ENCODE measurements around the gene TRUB1. TPM values are rescaled to one million over a fixed set of nuclear protein-coding genes. Genes with fewer than 3 reads are reported as not detected.
"Not testable (repeated sequence)": the region's sequence is repeated elsewhere in the genome, so short reads cannot be mapped to it uniquely, and the experiment has no call there.

Gene TRUB1
- total and polyA plus RNA-seq, 4 donors = 5.4 to 11.5 (median 9.1) TPM

GRCh38 chr10:114932225-114932624, 5.8 kb upstream of the TRUB1 start:
- no peak overlapping the region for H3K4me3 ChIP-seq (ENCODE audit: low read length in 2 of 2)
- no peaks in the 10 kb centered on the region for H3K36me3 ChIP-seq (ENCODE audit: control insufficient read depth in 1 of 2, insufficient read depth in 2 of 2, low read length in 1 of 2)
- no peak overlapping the region for H3K27ac ChIP-seq (ENCODE audit: low read depth in 1 of 2, low read length in 2 of 2)
- intact Hi-C loops (cut with DNase I) = no loop called here
- H3K9me3 ChIP-seq (ENCODE audit: control insufficient read depth, low read length) = no peaks in the 10 kb centered on the region
- ATAC-seq (ENCODE audit: low FRiP score) (no peak), DNase-seq (no peak)
- H3K27me3 ChIP-seq (ENCODE audit: control insufficient read depth in 1 of 2, insufficient read depth in 2 of 2, low read length in 1 of 2) = no peaks in the 10 kb centered on the region
- H3K4me1 ChIP-seq (ENCODE audit: control insufficient read depth in 1 of 2, insufficient read depth in 2 of 2, low read length in 2 of 2) = no peaks in the 10 kb centered on the region

- WGBS, 2 donors = 83 to 84% methylated on average over 2 of the region's 2 CpGs
- no peak for DNase-seq
- intact Hi-C loops (cut with DNase I) = no loop called here
- H3K4me1 ChIP-seq (ENCODE audit: control insufficient read depth in 1 of 2, insufficient read depth in 2 of 2, low read length in 2 of 2) = no peaks in the 10 kb centered on the region
- no peak for ATAC-seq (ENCODE audit: low FRiP score)
- H3K27me3 ChIP-seq (ENCODE audit: control insufficient read depth in 1 of 2, insufficient read depth in 2 of 2, low read length in 1 of 2) = no peaks in the 10 kb centered on the region
- no peak overlapping the region for H3K27ac ChIP-seq (ENCODE audit: low read depth in 1 of 2, low read length in 2 of 2)
- H3K4me3 ChIP-seq (ENCODE audit: low read length in 2 of 2) = no peak overlapping the region
- H3K9me3 ChIP-seq (ENCODE audit: control insufficient read depth, low read length) = no peaks in the 10 kb centered on the region
- no peaks in the 10 kb centered on the region for H3K36me3 ChIP-seq (ENCODE audit: control insufficient read depth in 1 of 2, insufficient read depth in 2 of 2, low read length in 1 of 2)
Measured at GRCh38 chr10:114932945-114933344, 5.0 kb upstream of the TRUB1 start.

- intact Hi-C loops (cut with DNase I) = no loop called here
- H3K27me3 ChIP-seq (ENCODE audit: control insufficient read depth in 1 of 2, insufficient read depth in 2 of 2, low read length in 1 of 2) = no peaks in the 10 kb centered on the region
- DNase-seq (no peak), ATAC-seq (ENCODE audit: low FRiP score) (no peak)
- H3K27ac ChIP-seq (ENCODE audit: low read depth in 1 of 2, low read length in 2 of 2) = no peak overlapping the region
- no peaks in the 10 kb centered on the region for H3K4me1 ChIP-seq (ENCODE audit: control insufficient read depth in 1 of 2, insufficient read depth in 2 of 2, low read length in 2 of 2)
- no peaks in the 10 kb centered on the region for H3K9me3 ChIP-seq (ENCODE audit: control insufficient read depth, low read length)
- WGBS, 2 donors = 76 to 77% methylated on average over 5 of the region's 5 CpGs
- H3K36me3 ChIP-seq (ENCODE audit: control insufficient read depth in 1 of 2, insufficient read depth in 2 of 2, low read length in 1 of 2) = no peaks in the 10 kb centered on the region
- H3K4me3 ChIP-seq (ENCODE audit: low read length in 2 of 2) = no peak overlapping the region
Measured at GRCh38 chr10:114933588-114933987, 4.4 kb upstream of the TRUB1 start.

- H3K4me3 ChIP-seq (ENCODE audit: low read length in 2 of 2); intact Hi-C loops (cut with DNase I); H3K27me3 ChIP-seq (ENCODE audit: control insufficient read depth in 1 of 2, insufficient read depth in 2 of 2, low read length in 1 of 2); H3K27ac ChIP-seq (ENCODE audit: low read depth in 1 of 2, low read length in 2 of 2); ATAC-seq (ENCODE audit: low FRiP score); H3K9me3 ChIP-seq (ENCODE audit: control insufficient read depth, low read length); DNase-seq; H3K36me3 ChIP-seq (ENCODE audit: control insufficient read depth in 1 of 2, insufficient read depth in 2 of 2, low read length in 1 of 2); H3K4me1 ChIP-seq (ENCODE audit: control insufficient read depth in 1 of 2, insufficient read depth in 2 of 2, low read length in 2 of 2): not testable (repeated sequence)
- WGBS, 2 donors = 72 to 74% methylated on average over 3 of the region's 3 CpGs
Measured at GRCh38 chr10:114933995-114934394, 4.0 kb upstream of the TRUB1 start.

GRCh38 chr10:114938856-114939193, 830 bp downstream of the TRUB1 start:
- ATAC-seq (ENCODE audit: low FRiP score) = no peak
- Histone ChIP-seq H3K36me3 (ENCODE audit: control insufficient read depth in 1 of 2, insufficient read depth in 2 of 2, low read length in 1 of 2) (peaks cover 0 to 3% of the 10 kb centered on the region in 2 donors), H3K9me3 (ENCODE audit: control insufficient read depth, low read length) (no peaks in the 10 kb centered on the region), H3K4me3 (ENCODE audit: low read length in 2 of 2) (peak overlapping the region; percentile 78 to 96), H3K4me1 (ENCODE audit: control insufficient read depth in 1 of 2, insufficient read depth in 2 of 2, low read length in 2 of 2) (peaks cover 0 to 2% of the 10 kb centered on the region in 2 donors), H3K27ac (ENCODE audit: low read depth in 1 of 2, low read length in 2 of 2) (no peak overlapping the region), H3K27me3 (ENCODE audit: control insufficient read depth in 1 of 2, insufficient read depth in 2 of 2, low read length in 1 of 2) (no peaks in the 10 kb centered on the region)
- intact Hi-C loops (cut with DNase I) = loop anchor here (5.0 kb wide), 2 partner anchors 117 to 153 kb away; partner anchors contain the start of genes ATRNL1 (in 1 of the 2) and FHIP2A (in 1 of the 2)
- WGBS, 2 donors = 9 to 13% methylated on average over 5 of the region's 5 CpGs
- no peak for DNase-seq

- WGBS, 2 donors = 24 to 25% methylated on average over 4 of the region's 4 CpGs
- Histone ChIP-seq H3K4me3 (ENCODE audit: low read length in 2 of 2) (no peak overlapping the region), H3K36me3 (ENCODE audit: control insufficient read depth in 1 of 2, insufficient read depth in 2 of 2, low read length in 1 of 2) (peaks cover 0 to 5% of the 10 kb centered on the region in 2 donors), H3K27me3 (ENCODE audit: control insufficient read depth in 1 of 2, insufficient read depth in 2 of 2, low read length in 1 of 2) (no peaks in the 10 kb centered on the region), H3K27ac (ENCODE audit: low read depth in 1 of 2, low read length in 2 of 2) (no peak overlapping the region), H3K4me1 (ENCODE audit: control insufficient read depth in 1 of 2, insufficient read depth in 2 of 2, low read length in 2 of 2) (peaks cover 0 to 2% of the 10 kb centered on the region in 2 donors), H3K9me3 (ENCODE audit: control insufficient read depth, low read length) (no peaks in the 10 kb centered on the region)
- ATAC-seq (ENCODE audit: low FRiP score) = no peak
- no peak for DNase-seq
- intact Hi-C loops (cut with DNase I) = no loop called here
Measured at GRCh38 chr10:114940735-114941134, 2.7 kb downstream of the TRUB1 start.

- H3K9me3 ChIP-seq (ENCODE audit: control insufficient read depth, low read length) = no peaks in the 10 kb centered on the region
- intact Hi-C loops (cut with DNase I) = no loop called here
- no peak overlapping the region for H3K27ac ChIP-seq (ENCODE audit: low read depth in 1 of 2, low read length in 2 of 2)
- H3K4me3 ChIP-seq (ENCODE audit: low read length in 2 of 2) = no peak overlapping the region
- DNase-seq (no peak), ATAC-seq (ENCODE audit: low FRiP score) (no peak)
- 22 to 34% methylated on average over 5 of the region's 5 CpGs for WGBS, 2 donors
- H3K4me1 ChIP-seq (ENCODE audit: control insufficient read depth in 1 of 2, insufficient read depth in 2 of 2, low read length in 2 of 2) = peaks cover 0 to 2% of the 10 kb centered on the region in 2 donors
- peaks cover 0 to 5% of the 10 kb centered on the region in 2 donors for H3K36me3 ChIP-seq (ENCODE audit: control insufficient read depth in 1 of 2, insufficient read depth in 2 of 2, low read length in 1 of 2)
- H3K27me3 ChIP-seq (ENCODE audit: control insufficient read depth in 1 of 2, insufficient read depth in 2 of 2, low read length in 1 of 2) = no peaks in the 10 kb centered on the region
Measured at GRCh38 chr10:114943000-114943399, 5.0 kb downstream of the TRUB1 start.

- ATAC-seq (ENCODE audit: low FRiP score) = no peak
- no peak overlapping the region for H3K4me3 ChIP-seq (ENCODE audit: low read length in 2 of 2)
- H3K27me3 ChIP-seq (ENCODE audit: control insufficient read depth in 1 of 2, insufficient read depth in 2 of 2, low read length in 1 of 2) = no peaks in the 10 kb centered on the region
- peaks cover 0 to 2% of the 10 kb centered on the region in 2 donors for H3K4me1 ChIP-seq (ENCODE audit: control insufficient read depth in 1 of 2, insufficient read depth in 2 of 2, low read length in 2 of 2)
- H3K27ac ChIP-seq (ENCODE audit: low read depth in 1 of 2, low read length in 2 of 2) = no peak overlapping the region
- DNase-seq = no peak
- H3K9me3 ChIP-seq (ENCODE audit: control insufficient read depth, low read length) = no peaks in the 10 kb centered on the region
- intact Hi-C loops (cut with DNase I) = no loop called here
- WGBS, 2 donors = 91 to 92% methylated on average over 4 of the region's 4 CpGs
- H3K36me3 ChIP-seq (ENCODE audit: control insufficient read depth in 1 of 2, insufficient read depth in 2 of 2, low read length in 1 of 2) = no peaks in the 10 kb centered on the region
Measured at GRCh38 chr10:114953047-114953446, 15.1 kb downstream of the TRUB1 start.

GRCh38 chr10:114955984-114956383, 18.0 kb downstream of the TRUB1 start:
- H3K27me3 ChIP-seq (ENCODE audit: control insufficient read depth in 1 of 2, insufficient read depth in 2 of 2, low read length in 1 of 2) = no peaks in the 10 kb centered on the region
- H3K9me3 ChIP-seq (ENCODE audit: control insufficient read depth, low read length) = no peaks in the 10 kb centered on the region
- 93% methylated on average over 4 of the region's 4 CpGs for WGBS, 2 donors
- DNase-seq (no peak), ATAC-seq (ENCODE audit: low FRiP score) (no peak)
- no peak overlapping the region for H3K27ac ChIP-seq (ENCODE audit: low read depth in 1 of 2, low read length in 2 of 2)
- H3K4me3 ChIP-seq (ENCODE audit: low read length in 2 of 2) = no peak overlapping the region
- H3K4me1 ChIP-seq (ENCODE audit: control insufficient read depth in 1 of 2, insufficient read depth in 2 of 2, low read length in 2 of 2) = peaks cover 0 to 2% of the 10 kb centered on the region in 2 donors
- no peaks in the 10 kb centered on the region for H3K36me3 ChIP-seq (ENCODE audit: control insufficient read depth in 1 of 2, insufficient read depth in 2 of 2, low read length in 1 of 2)
- intact Hi-C loops (cut with DNase I) = no loop called here

All from aorta (tissue), 5 donors.